AG04449 (cell line): ENCODE measurements around the gene TAOK3.
"Not testable (repeated sequence)": the region's sequence is repeated elsewhere in the genome, so short reads cannot be mapped to it uniquely, and the experiment has no call there.

Experiments
- CTCF ChIA-PET: fragments of 350-600 bp; formaldehyde crosslinking; extraction: SDS; loops from one replicate; lab custom pipeline; 2021; ENCODE audit warnings: antibody characterized with exemption; lab: Yijun Ruan, JAX
- POLR2A ChIA-PET: fragments of 400-600, 350-600 bp; formaldehyde crosslinking; extraction: SDS; loops from one replicate; lab custom pipeline; 2020; ENCODE audit warnings: antibody characterized with exemption, inconsistent platforms; lab: Yijun Ruan, JAX
- DNase-seq: peaks from one replicate; pipeline ENCODE4 v3.0.0-alpha.2; 2010; ENCODE audit warnings: low read depth, low spot score
- H3K4me3 ChIP-seq: 2 replicates; pipeline ENCODE4 v1.5.1; 2011; ENCODE audit warnings: low read depth, mild to moderate bottlenecking, control low read depth, low read length
- TF ChIP-seq, protein P1 (sequence below): IDR thresholded peaks from one replicate; pipeline ENCODE4 v1.5.1; 2011; ENCODE audit warnings: mild to moderate bottlenecking, moderate library complexity, low read length, control low read depth, inconsistent platforms; ENCODE audit not compliant: insufficient read depth; ENCODE audit errors: missing control alignments

TAOK3 gene

DNA sequence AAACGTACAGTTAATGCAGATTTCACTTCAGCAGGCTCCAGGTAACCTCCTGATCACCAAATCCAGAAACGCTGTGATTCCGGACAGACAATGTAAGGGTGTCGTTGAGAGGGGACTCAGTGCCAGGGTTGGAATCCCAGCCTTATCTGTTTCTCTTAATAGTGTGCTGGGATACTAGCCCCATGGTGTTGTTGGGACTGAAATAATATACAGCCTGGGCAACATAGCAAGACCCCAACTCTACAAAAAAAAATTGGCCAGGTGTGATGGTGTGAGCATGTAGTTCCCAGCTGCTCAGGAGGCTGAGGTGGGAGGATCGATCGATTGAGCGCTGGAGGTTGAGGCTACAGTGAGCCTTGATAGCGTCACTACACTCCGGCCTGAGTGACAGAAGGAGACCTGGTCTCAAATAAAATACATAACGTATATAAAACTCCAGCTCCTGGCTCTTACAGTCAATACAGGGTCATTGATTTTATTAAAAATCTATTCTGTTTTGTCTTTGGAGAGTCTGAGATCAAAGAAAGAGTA lies 235.5 kb downstream of the TAOK3 start:
- POLR2A ChIA-PET = interaction anchor here (0.6 kb wide), 1 partner anchor 42 kb away, joined by 4 read pairs; no protein-coding TSS in a partner anchor
- TF ChIP-seq, protein P1, sequence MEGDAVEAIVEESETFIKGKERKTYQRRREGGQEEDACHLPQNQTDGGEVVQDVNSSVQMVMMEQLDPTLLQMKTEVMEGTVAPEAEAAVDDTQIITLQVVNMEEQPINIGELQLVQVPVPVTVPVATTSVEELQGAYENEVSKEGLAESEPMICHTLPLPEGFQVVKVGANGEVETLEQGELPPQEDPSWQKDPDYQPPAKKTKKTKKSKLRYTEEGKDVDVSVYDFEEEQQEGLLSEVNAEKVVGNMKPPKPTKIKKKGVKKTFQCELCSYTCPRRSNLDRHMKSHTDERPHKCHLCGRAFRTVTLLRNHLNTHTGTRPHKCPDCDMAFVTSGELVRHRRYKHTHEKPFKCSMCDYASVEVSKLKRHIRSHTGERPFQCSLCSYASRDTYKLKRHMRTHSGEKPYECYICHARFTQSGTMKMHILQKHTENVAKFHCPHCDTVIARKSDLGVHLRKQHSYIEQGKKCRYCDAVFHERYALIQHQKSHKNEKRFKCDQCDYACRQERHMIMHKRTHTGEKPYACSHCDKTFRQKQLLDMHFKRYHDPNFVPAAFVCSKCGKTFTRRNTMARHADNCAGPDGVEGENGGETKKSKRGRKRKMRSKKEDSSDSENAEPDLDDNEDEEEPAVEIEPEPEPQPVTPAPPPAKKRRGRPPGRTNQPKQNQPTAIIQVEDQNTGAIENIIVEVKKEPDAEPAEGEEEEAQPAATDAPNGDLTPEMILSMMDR = no peak
- H3K4me3 ChIP-seq = peak overlapping the region; percentile 93
- CTCF ChIA-PET = interaction anchor here (0.8 to 2.4 kb wide), 5 partner anchors 17 to 263 kb away, joined by 3 to 12 read pairs (median 4); no protein-coding TSS in a partner anchor
- no peak for DNase-seq

DNA sequence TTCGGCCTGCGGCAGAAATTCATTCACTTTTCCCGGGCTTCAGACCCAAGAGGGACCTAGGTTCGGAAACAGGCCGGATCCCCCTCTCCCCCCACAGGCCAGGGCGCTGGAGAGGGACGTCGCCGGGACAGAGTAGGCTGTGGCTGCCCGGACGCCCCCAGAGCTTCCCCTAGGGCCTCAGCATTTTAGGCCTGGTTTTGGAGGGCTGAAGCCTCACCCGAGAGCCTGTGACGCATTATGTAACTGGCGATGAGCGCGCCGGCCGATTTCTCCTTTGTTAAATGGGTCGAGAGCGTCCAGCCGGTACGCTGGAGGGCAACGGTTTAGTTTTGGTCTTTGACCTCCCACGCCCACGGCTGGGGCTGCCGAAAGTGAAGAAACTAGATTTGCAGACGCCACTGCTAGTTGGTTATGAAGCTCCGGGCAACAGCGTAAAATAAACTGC lies 236.1 kb downstream of the TAOK3 start:
- ChIA-PET CTCF (interaction anchor here (1.1 to 6.1 kb wide), 6 partner anchors 16 to 262 kb away, joined by 3 to 44 read pairs (median 6); no protein-coding TSS in a partner anchor), POLR2A (interaction anchor here (0.6 to 1.7 kb wide), 5 partner anchors 15 to 239 kb away, joined by 3 to 5 read pairs (median 4); partner anchors contain the start of gene SUDS3)
- TF ChIP-seq, protein P1 = no peak
- DNase-seq = no peak
- peak overlapping the region; percentile 93 for H3K4me3 ChIP-seq

DNA sequence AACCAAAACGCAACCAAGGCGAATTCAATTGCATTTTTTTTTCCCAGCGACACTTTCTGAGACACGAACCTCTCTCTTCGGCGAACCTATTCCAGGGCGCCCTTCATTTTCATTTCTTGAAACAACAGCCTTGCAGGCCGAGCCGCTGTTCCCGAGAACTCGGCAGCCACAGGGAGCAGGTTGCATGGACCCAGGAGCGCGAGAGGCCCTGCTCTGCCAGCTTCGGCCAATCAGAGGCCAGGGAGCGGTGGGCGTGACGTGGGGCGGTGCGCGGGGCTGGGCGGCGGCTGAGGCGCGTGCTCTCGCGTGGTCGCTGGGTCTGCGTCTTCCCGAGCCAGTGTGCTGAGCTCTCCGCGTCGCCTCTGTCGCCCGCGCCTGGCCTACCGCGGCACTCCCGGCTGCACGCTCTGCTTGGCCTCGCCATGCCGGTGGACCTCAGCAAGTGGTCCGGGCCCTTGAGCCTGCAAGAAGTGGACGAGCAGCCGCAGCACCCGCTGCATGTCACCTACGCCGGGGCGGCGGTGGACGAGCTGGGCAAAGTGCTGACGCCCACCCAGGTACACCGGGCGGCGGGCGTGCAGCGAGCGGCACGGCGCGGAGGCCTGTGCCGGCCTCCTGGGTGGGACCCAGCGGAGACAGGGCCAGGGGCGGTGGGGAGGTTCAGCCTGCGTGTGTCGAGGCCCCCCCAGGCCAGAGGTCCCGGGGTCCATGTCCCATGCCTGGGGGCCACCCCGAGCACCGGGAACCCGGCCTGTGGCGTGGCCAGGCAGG lies 236.7 kb downstream of the TAOK3 start, which contains the start of gene PEBP1:
Gene PEBP1 (plus strand): TSS at position 337 of the 771 bp plus-strand sequence. CDS start 86 bp downstream, at position 423.
- H3K4me3 ChIP-seq = peak within 1 kb of the TSS; percentile 93
- peak; percentile 42 for DNase-seq
- TF ChIP-seq, protein P1 = no peak
- ChIA-PET CTCF (interaction anchor here (1.1 to 6.1 kb wide), 8 partner anchors 15 to 261 kb away, joined by 3 to 44 read pairs (median 5); partner anchors contain the start of gene SUDS3), POLR2A (interaction anchor here (0.6 to 1.7 kb wide), 7 partner anchors 11 to 240 kb away, joined by 3 to 6 read pairs (median 4); partner anchors contain the start of genes SUDS3 and VSIG10)

DNA sequence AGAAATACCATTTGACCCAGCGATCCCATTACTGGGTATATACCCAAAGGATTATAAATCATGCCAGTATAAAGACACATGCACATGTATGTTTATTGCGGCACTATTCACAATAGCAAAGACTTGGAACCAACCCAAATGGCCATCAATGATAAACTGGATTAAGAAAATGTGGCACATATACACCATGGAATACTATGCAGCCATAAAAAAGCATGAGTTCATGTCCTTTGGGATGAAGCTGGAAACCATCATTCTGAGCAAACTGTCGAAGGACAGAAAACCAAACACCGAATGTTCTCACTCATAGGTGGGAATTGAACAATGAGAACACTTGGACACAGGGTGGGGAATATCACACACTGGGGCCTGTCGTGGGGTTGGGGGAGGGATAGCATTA lies 243.3 kb downstream of the TAOK3 start:
- H3K4me3 ChIP-seq, POLR2A ChIA-PET, DNase-seq: not testable (repeated sequence)
- CTCF ChIA-PET = interaction anchor here (1.0 to 1.1 kb wide), 2 partner anchors 8 to 11 kb away, joined by 3 to 4 read pairs; no protein-coding TSS in a partner anchor

DNA sequence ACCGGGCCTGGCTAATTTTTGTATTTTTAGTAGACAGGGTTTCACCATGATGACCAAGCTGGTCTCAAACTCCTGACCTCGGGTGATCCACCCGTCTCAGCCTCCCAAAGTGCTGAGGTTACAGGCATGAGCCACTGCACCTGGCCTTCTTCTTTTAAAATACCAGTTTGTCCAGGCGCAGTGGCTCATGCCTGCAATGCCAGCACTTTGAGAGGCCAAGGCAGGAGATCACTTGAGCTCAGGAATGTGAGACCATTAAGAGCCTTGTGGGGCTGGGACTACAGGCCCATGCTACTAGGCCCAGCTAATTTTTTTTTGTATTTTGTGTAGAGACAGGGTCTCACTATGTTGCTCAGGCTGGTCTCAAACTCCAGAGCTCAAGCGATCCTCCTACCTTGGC lies 244.8 kb downstream of the TAOK3 start:
- CTCF ChIA-PET = no interaction called here
- TF ChIP-seq, protein P1 = no peak
- no peak overlapping the region for H3K4me3 ChIP-seq
- no peak for DNase-seq
- POLR2A ChIA-PET = no interaction called here

DNA sequence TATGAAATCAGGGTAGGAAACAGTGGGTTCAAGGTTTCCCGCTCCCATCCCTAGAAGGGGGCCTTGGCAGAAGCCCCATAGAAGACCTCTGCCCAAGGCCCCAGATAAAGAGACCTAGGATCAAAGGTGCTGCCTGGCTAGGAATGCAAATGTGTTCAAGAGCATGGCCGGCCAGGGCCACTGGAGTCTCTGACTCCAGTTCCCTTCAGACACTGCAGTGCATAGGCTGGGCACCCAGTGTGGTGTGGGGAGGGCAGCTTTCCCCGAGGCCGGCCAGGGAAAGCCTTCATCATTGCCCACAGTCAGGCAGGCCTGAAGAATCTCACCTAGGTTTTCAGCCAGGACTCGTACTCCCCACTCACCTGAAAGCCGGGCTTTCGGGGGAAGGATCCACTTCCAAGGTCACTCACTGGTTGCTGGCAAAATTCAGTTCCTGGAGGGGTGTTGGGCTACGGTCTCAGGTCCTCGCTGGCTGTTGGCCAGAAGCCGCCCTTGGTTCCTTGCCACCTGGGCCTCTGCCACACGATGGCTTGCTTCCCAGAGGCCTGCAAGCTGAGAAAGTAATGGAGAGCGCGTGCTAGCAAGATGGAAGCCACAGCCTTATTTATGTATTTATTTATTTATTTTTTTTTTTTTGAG lies 246.5 kb downstream of the TAOK3 start:
- DNase-seq = no peak
- POLR2A ChIA-PET = no interaction called here
- no peak overlapping the region for H3K4me3 ChIP-seq
- CTCF ChIA-PET = interaction anchor here (6.7 kb wide), 1 partner anchor 251 kb away, joined by 45 read pairs; the partner anchor contains the start of gene SUDS3
- TF ChIP-seq, protein P1 = no peak
